GM12891 (cell line): Measurements from ENCODE around the gene C21orf91.

Experiments used
- POLR2A ChIP-seq: IDR thresholded peaks from 2 replicates; pipeline ENCODE4 v1.6.1; 2011; ENCODE audit warnings: low read depth, low read length, control low read depth
- POLR2AphosphoS5 ChIP-seq: IDR thresholded peaks from 2 replicates; pipeline ENCODE4 v1.6.1; 2011; ENCODE audit warnings: low read depth, low read length, control low read depth

GRCh38 chr21:17746920-17747319 lies 72.2 kb downstream of the C21orf91 start:
- TF ChIP-seq POLR2A, result no peak
- TF ChIP-seq POLR2AphosphoS5, result no peak
